IMR-90 (cell line): ENCODE measurements around the gene CDC42BPG. TPM values are rescaled to one million over a fixed set of nuclear protein-coding genes. Genes with fewer than 3 reads are reported as not detected.
A peak's percentile ranks its signal among the peaks of the same experiment; 100 is the strongest.

Source experiments
- ATAC-seq: fragments of 200-7000 bp; cut with Tn5 transposase; 2 replicates; pipeline ENCODE4 v1.9.1; 2020; ENCODE audit warnings: low read depth, mild to moderate bottlenecking, moderate library complexity
- BruUV-seq: library from RNA; stranded (reverse); fragments of 400-500 nt; replicated peaks from 2 replicates; lab custom pipeline; 2021; lab: Mats Ljungman, UMichigan
- CTCF ChIA-PET: fragments of 300-600 bp; formaldehyde crosslinking; extraction: SDS; loops from one replicate; lab custom pipeline; 2021; ENCODE audit warnings: antibody characterized with exemption; lab: Yijun Ruan, JAX
- POLR2A ChIA-PET: fragments of 300-600 bp; sonication (Branson Sonifier 250); formaldehyde crosslinking; loops from one replicate; lab custom pipeline; 2022; ENCODE audit warnings: antibody characterized with exemption; ENCODE audit not compliant: unreplicated experiment; lab: Charles Lee
- DNase-seq: peaks from one replicate; pipeline ENCODE4 v3.0.0; 2013
- H2AFZ ChIP-seq: replicated peaks from 2 replicates; pipeline ENCODE3; 2013; ENCODE audit warnings: low read length, mild to moderate bottlenecking; ENCODE audit not compliant: poor library complexity
- H2AK5ac ChIP-seq: 2 replicates; pipeline ENCODE4 v1.6.1; 2013; ENCODE audit warnings: low read depth, low read length, inconsistent platforms
- H2AK9ac ChIP-seq: replicated peaks from 2 replicates; pipeline ENCODE3; 2013; ENCODE audit warnings: mild to moderate bottlenecking, low read depth, low read length, moderate library complexity; ENCODE audit not compliant: poor library complexity
- H2BK120ac ChIP-seq: 2 replicates; pipeline ENCODE4 v1.6.1; 2013; ENCODE audit warnings: low read depth, low read length, inconsistent platforms
- H2BK15ac ChIP-seq: 3 replicates; pipeline ENCODE4 v1.6.1; 2013; ENCODE audit warnings: low read depth, low read length, inconsistent platforms
- H2BK20ac ChIP-seq: 2 replicates; pipeline ENCODE4 v1.6.1; 2013; ENCODE audit warnings: low read depth, mild to moderate bottlenecking, inconsistent platforms, low read length, moderate library complexity
- H2BK5ac ChIP-seq: 2 replicates; pipeline ENCODE4 v1.6.1; 2013; ENCODE audit warnings: mild to moderate bottlenecking, low read depth, low read length, inconsistent platforms; ENCODE audit not compliant: poor library complexity, severe bottlenecking
- H3K14ac ChIP-seq: replicated peaks from 2 replicates; pipeline ENCODE4 v1.6.1; 2013; ENCODE audit warnings: low read depth, low read length, inconsistent platforms
- H3K18ac ChIP-seq: 2 replicates; pipeline ENCODE4 v1.6.1; 2013; ENCODE audit warnings: low read depth, low read length, control low read depth
- H3K23ac ChIP-seq: 2 replicates; pipeline ENCODE4 v1.6.1; 2013; ENCODE audit warnings: low read depth, low read length, inconsistent platforms
- H3K27ac ChIP-seq: 2 replicates; pipeline ENCODE4 v1.5.1; 2013; ENCODE audit warnings: mild to moderate bottlenecking, control low read depth, low read length; ENCODE audit not compliant: insufficient read depth
- H3K27me3 ChIP-seq: 2 replicates; pipeline ENCODE4 v1.6.1; 2013; ENCODE audit warnings: low read length; ENCODE audit not compliant: control insufficient read depth, insufficient read depth
- H3K36me3 ChIP-seq: 2 replicates; pipeline ENCODE4 v1.6.1; 2013; ENCODE audit warnings: low read length, mixed read lengths; ENCODE audit not compliant: control insufficient read depth, insufficient read depth
- H3K4ac ChIP-seq: 2 replicates; pipeline ENCODE4 v1.6.1; 2013; ENCODE audit warnings: low read depth, low read length, inconsistent platforms
- H3K4me1 ChIP-seq: 2 replicates; pipeline ENCODE4 v1.6.1; 2013; ENCODE audit warnings: low read length, mixed read lengths; ENCODE audit not compliant: control insufficient read depth, insufficient read depth
- H3K4me2 ChIP-seq: 2 replicates; pipeline ENCODE4 v1.6.1; 2013; ENCODE audit warnings: low read depth, mild to moderate bottlenecking, control low read depth, low read length, moderate library complexity
- H3K4me3 ChIP-seq: 2 replicates; pipeline ENCODE4 v1.5.1; 2013; ENCODE audit warnings: low read depth, mild to moderate bottlenecking, control low read depth, low read length, moderate library complexity; ENCODE audit not compliant: insufficient read depth
- H3K56ac ChIP-seq: 2 replicates; pipeline ENCODE4 v1.6.1; 2013; ENCODE audit warnings: low read length, inconsistent platforms; ENCODE audit not compliant: insufficient read depth; ENCODE audit errors: extremely low read depth
- H3K79me1 ChIP-seq, 2 experiments: 2 replicates each; pipeline ENCODE4 v1.6.1; 2013; ENCODE audit warnings: low read length in 2 of 2, inconsistent platforms in 1 of 2, low read depth in 1 of 2
- H3K9ac ChIP-seq: 2 replicates; pipeline ENCODE4 v1.6.1; 2013; ENCODE audit warnings: low read depth, low read length, control low read depth
- H3K9me1 ChIP-seq: 2 replicates; pipeline ENCODE4 v1.6.1; 2013; ENCODE audit warnings: low read length, inconsistent platforms; ENCODE audit not compliant: insufficient read depth
- H3K9me3 ChIP-seq: 2 replicates; pipeline ENCODE4 v1.6.1; 2013; ENCODE audit warnings: low read length; ENCODE audit not compliant: control insufficient read depth, insufficient read depth
- H4K20me1 ChIP-seq: 2 replicates; pipeline ENCODE4 v1.6.1; 2013; ENCODE audit warnings: low read length, inconsistent platforms; ENCODE audit not compliant: insufficient read depth
- H4K5ac ChIP-seq: 2 replicates; pipeline ENCODE4 v1.6.1; 2013; ENCODE audit warnings: mild to moderate bottlenecking, low read depth, low read length, control low read depth
- H4K8ac ChIP-seq, 2 experiments: 2 replicates each; pipeline ENCODE4 v1.6.1; 2013; ENCODE audit warnings: low read depth in 2 of 2, low read length in 2 of 2, control low read depth in 1 of 2, inconsistent platforms in 1 of 2
- H4K91ac ChIP-seq: 2 replicates; pipeline ENCODE4 v1.6.1; 2013; ENCODE audit warnings: low read depth, low read length, inconsistent platforms; ENCODE audit not compliant: insufficient read depth
- ELK1 ChIP-seq: fragments of 150-350 bp; IDR thresholded peaks from 2 replicates; pipeline ENCODE4 v1.6.1; 2016; ENCODE audit warnings: low read depth, mild to moderate bottlenecking, low read length, moderate library complexity, borderline replicate concordance
- RCOR1 ChIP-seq: IDR thresholded peaks from 2 replicates; pipeline ENCODE4 v1.6.1; 2012; ENCODE audit warnings: mild to moderate bottlenecking, low read length, improper control_type of control experiment; ENCODE audit not compliant: insufficient replicate concordance
- SMC3 ChIP-seq: fragments of 150-350 bp; IDR thresholded peaks from 2 replicates; pipeline ENCODE4 v1.6.1; 2016; ENCODE audit warnings: low read depth, mild to moderate bottlenecking, antibody characterized with exemption, low read length, moderate library complexity
- WGBS, 2 experiments: methylation state at CpG; one replicate each; pipeline versions ENCODE4 v1.1.5 to v1.1.7; 2013; ENCODE audit warnings: missing lambda C conversion rate in 2 of 2; ENCODE audit not compliant: insufficient read length in 1 of 2; ENCODE audit errors: extremely low coverage in 2 of 2; 5-methylcytosine and 5-hydroxymethylcytosine counted together
- dilution Hi-C: fragments of 300-500 bp; cut with HindIII; formaldehyde crosslinking; loops from one replicate; pipeline ENCODE4 v1.14.3; 2018; ENCODE audit warnings: low sequenced_read_pairs; ENCODE audit not compliant: unreplicated experiment
- in situ Hi-C: fragments of 300-500 bp; cut with MboI; formaldehyde crosslinking; loops from 3 replicates; pipeline ENCODE4 v1.14.3; 2019; ENCODE audit warnings: low sequenced_read_pairs, inconsistent platforms, mixed read lengths
- intact Hi-C: fragments of 100-400 bp; cut with micrococcal nuclease; formaldehyde crosslinking; loops from 2 replicates; pipeline ENCODE4 v1.10.0; 2022
- polyA plus RNA-seq, 3 experiments: library from polyadenylated mRNA; depleted of rRNA; stranded (reverse); fragments of >200 nt; gene quantifications; 2 replicates each; pipeline ENCODE4 v1.2.3, GENCODE V29; 2012; ENCODE audit warnings: low replicate concordance in 1 of 3
- total RNA-seq: library from RNA; depleted of rRNA; stranded (reverse); fragments of >200 nt; gene quantifications from 2 replicates; pipeline ENCODE4 v1.2.3, GENCODE V29; 2012

The CDC42BPG gene
- total and polyA plus RNA-seq, 2 of the 4 experiments (the other 2 are of a cell fraction): under 0.01 to 0.12 TPM

- H3K27me3 ChIP-seq: no peaks in the 10 kb centered on the region
- no TSS peak for BruUV-seq
Measured at GRCh38 chr11:64850979-64851567, 6.6 kb upstream of the CDC42BPG start.

More at GRCh38 chr11:64850979-64851567, 6.6 kb upstream of the CDC42BPG start:
- H3K23ac ChIP-seq: no peak overlapping the region
- POLR2A ChIA-PET: interaction anchor here (0.5 to 1.0 kb wide), 2 partner anchors 26 to 35 kb away, joined by 4 read pairs; no protein-coding TSS in a partner anchor
- no peak overlapping the region for H4K91ac ChIP-seq
- peaks cover 22% of the 10 kb centered on the region for H3K36me3 ChIP-seq
- peak overlapping the region; percentile 21 for H2BK5ac ChIP-seq
- no peaks in the 10 kb centered on the region for H3K9me3 ChIP-seq
- H4K8ac ChIP-seq: no peak overlapping the region
- peak overlapping the region; percentile 6 for H3K27ac ChIP-seq
- H2AFZ ChIP-seq: no peak overlapping the region
- no peak overlapping the region for H3K18ac ChIP-seq
- 0 out of 2 replicates have a peak overlapping the region, but pooled peaks have one; percentile 60 for H2AK5ac ChIP-seq
- H3K56ac ChIP-seq: no peak overlapping the region
- in situ Hi-C loops: no loop called here
- H4K20me1 ChIP-seq: peaks cover 5% of the 10 kb centered on the region; the same call in 1 of the 2 replicates
- no peak overlapping the region for H3K9ac ChIP-seq
- CTCF ChIA-PET: interaction anchor here (1.1 to 1.4 kb wide), 3 partner anchors 24 to 60 kb away, joined by 3 read pairs; no protein-coding TSS in a partner anchor
- TF ChIP-seq ELK1: no peak
- TF ChIP-seq SMC3: no peak
- TF ChIP-seq RCOR1: no peak
- H4K5ac ChIP-seq: no peak overlapping the region
- no peak overlapping the region for H2BK15ac ChIP-seq
- dilution Hi-C loops: no loop called here
- 51% methylated on average over 4 of the region's 13 CpGs; no CpG with 5 or more reads in 1 of the 2 experiments for WGBS, 2 experiments
- H3K4me2 ChIP-seq: no peak overlapping the region
- intact Hi-C loops: no loop called here
- no peak overlapping the region for H3K14ac ChIP-seq
- DNase-seq (no peak), ATAC-seq (peak; percentile 15; the same call in 1 of the 2 replicates)
- no peak overlapping the region for H2AK9ac ChIP-seq
- H3K4ac ChIP-seq: no peak overlapping the region
- peaks cover 16 to 66% of the 10 kb centered on the region in 2 experiments; a peak in 3 of 4 replicates for H3K79me1 ChIP-seq
- 0 out of 2 replicates have a peak overlapping the region, but pooled peaks have one; percentile 1 for H2BK120ac ChIP-seq
- H3K9me1 ChIP-seq: peaks cover 20% of the 10 kb centered on the region
- no peak overlapping the region for H2BK20ac ChIP-seq
- peaks cover 30% of the 10 kb centered on the region for H3K4me1 ChIP-seq
- H3K4me3 ChIP-seq: no peak overlapping the region
